Thymus (tissue), 11 donors: Measurements from ENCODE around the gene GABRE. TPM values are rescaled to one million over a fixed set of nuclear protein-coding genes. Genes with fewer than 3 reads are reported as not detected.

ENCODE experiments used
- DNase-seq, 9 donors: peaks; one replicate each; pipeline ENCODE4 v3.0.0-alpha.2; 2013; ENCODE audit warnings: low spot score in 9 of 9, low read depth in 6 of 9, missing footprints in 1 of 9
- H3K27ac ChIP-seq, 2 donors: one replicate each; pipeline ENCODE4 v1.5.1; 2013; ENCODE audit warnings: control low read depth in 1 of 2, low read depth in 1 of 2, low read length in 1 of 2, mild to moderate bottlenecking in 1 of 2, moderate library complexity in 1 of 2
- H3K27me3 ChIP-seq, 2 donors: one replicate each; pipeline ENCODE4 v1.5.1; 2013; ENCODE audit warnings: low read length in 1 of 2; ENCODE audit not compliant: control insufficient read depth in 2 of 2, insufficient read depth in 1 of 2
- H3K36me3 ChIP-seq, 2 donors: one replicate each; pipeline ENCODE4 v1.5.1; 2013; ENCODE audit warnings: low read length in 1 of 2, mild to moderate bottlenecking in 1 of 2, moderate library complexity in 1 of 2; ENCODE audit not compliant: control insufficient read depth in 2 of 2, insufficient read depth in 2 of 2
- H3K4me1 ChIP-seq, 2 donors: one replicate each; pipeline ENCODE4 v1.5.1; 2013; ENCODE audit warnings: low read length in 2 of 2; ENCODE audit not compliant: control insufficient read depth in 2 of 2, insufficient read depth in 2 of 2
- H3K4me3 ChIP-seq, 2 donors: one replicate each; pipeline ENCODE4 v1.5.1; 2013; ENCODE audit warnings: low read length in 2 of 2, control low read depth in 1 of 2, mild to moderate bottlenecking in 1 of 2
- H3K9me3 ChIP-seq, 2 donors: one replicate each; pipeline ENCODE4 v1.5.1; 2013; ENCODE audit warnings: low read length in 1 of 2, mild to moderate bottlenecking in 1 of 2; ENCODE audit not compliant: control insufficient read depth in 2 of 2, insufficient read depth in 1 of 2
- WGBS: extraction: QIAGEN DNeasy Blood & Tissue Kit; methylation state at CpG from one replicate; pipeline ENCODE4 v1.1.7; 2013; 5-methylcytosine and 5-hydroxymethylcytosine counted together
- polyA plus RNA-seq: library from polyadenylated mRNA; stranded (reverse); fragments of 200-250 nt; gene quantifications from one replicate; pipeline ENCODE4 v1.2.3, GENCODE V29; 2013
- total RNA-seq: library from RNA; stranded (reverse); fragments of 120-200 nt; gene quantifications from one replicate; pipeline ENCODE4 v1.2.4, GENCODE V29; 2013
- donor health status: healthy.

GABRE gene
- total and polyA plus RNA-seq, 2 donors = 2.9 to 13.4 TPM

DNA sequence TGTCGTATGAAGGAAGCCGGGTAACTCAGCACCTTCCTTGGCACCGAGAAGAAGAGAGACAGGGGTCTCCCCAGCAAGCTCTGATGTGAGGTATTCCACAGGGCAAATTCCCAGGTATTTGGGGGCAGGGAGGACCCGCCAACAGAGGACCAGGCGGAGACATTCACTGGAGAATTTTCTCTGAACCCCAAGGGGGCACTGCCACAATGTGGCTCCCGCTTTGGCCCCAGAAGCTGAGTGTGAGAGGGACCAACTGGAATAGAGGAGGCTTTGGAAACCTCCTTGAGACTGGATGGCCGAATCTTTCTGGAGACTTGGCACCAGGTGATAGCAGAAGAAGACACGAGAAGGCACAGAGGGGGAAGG lies 735 bp upstream of the GABRE start:
- H3K36me3 ChIP-seq = no peaks in the 10 kb centered on the region
- H3K4me3 ChIP-seq = no peak overlapping the region
- 71% methylated on average over 8 of the region's 8 CpGs for WGBS
- no peak for DNase-seq
- peaks cover 0 to 15% of the 10 kb centered on the region in 2 donors for H3K27me3 ChIP-seq
- no peak overlapping the region for H3K27ac ChIP-seq
- H3K4me1 ChIP-seq = no peaks in the 10 kb centered on the region
- no peaks in the 10 kb centered on the region for H3K9me3 ChIP-seq

DNA sequence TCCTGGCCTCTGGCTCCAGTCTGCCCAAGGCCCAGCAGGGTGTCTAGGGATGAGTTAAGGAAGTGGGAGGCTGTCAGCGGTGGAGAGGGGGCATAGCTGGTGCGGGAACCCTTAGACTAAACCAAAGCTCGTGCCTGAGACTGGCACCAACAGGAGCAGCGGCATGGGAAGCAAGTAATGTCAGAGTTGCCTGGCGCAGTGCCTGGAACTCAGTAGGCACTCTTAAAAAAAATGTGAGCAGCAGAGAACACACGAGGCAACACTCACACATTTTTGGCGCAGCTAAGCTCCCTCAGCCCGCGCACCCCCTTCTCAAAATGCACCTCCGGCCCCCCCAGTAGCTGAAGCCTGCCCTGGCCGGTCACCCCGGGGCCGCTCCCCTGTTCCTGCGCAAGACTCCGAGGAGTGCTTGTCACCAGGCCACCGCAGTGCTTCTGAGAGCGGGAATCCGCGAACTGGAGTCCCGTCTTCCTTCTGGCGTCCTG lies 583 bp downstream of the GABRE start:
- H3K27me3 ChIP-seq = peaks cover 0 to 15% of the 10 kb centered on the region in 2 donors
- H3K4me3 ChIP-seq = peak overlapping the region in 1 of 2 donors; percentile 12
- H3K4me1 ChIP-seq = no peaks in the 10 kb centered on the region
- no peaks in the 10 kb centered on the region for H3K9me3 ChIP-seq
- DNase-seq = no peak
- 9% methylated on average over 21 of the region's 21 CpGs for WGBS
- no peak overlapping the region for H3K27ac ChIP-seq
- H3K36me3 ChIP-seq = no peaks in the 10 kb centered on the region

DNA sequence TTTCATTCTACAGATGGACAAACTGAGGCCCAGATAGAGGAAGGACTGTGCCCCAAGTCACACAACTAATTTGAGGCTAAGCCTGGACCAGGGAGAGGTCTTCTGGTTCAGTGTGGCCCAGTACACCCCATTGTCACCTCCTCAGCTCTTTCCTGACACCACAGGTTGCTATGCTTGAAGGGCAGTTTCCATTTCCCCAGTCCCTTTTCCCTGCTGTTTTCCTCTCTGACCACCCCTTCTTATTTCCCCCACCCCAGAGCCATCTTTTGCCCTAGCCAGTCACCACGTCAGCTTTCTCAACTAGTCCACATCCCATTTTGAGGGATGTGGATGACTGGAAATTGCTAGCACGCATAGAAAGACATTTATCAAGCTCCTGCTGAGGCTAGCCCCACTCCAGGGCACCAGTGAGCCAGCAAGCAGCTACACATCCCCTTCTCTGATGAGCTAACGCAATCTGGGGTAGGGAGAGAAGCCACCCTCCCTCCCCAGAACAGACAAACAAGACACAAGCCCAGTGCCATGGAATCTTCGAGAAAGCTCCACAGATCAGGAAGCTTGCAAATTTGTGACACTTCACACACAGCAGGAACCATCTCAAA lies 1.3 kb downstream of the GABRE start:
- 55% methylated on average over 4 of the region's 4 CpGs for WGBS
- no peaks in the 10 kb centered on the region for H3K36me3 ChIP-seq
- no peaks in the 10 kb centered on the region for H3K9me3 ChIP-seq
- H3K27ac ChIP-seq = no peak overlapping the region
- no peak for DNase-seq
- peaks cover 0 to 15% of the 10 kb centered on the region in 2 donors for H3K27me3 ChIP-seq
- H3K4me3 ChIP-seq = no peak overlapping the region
- H3K4me1 ChIP-seq = no peaks in the 10 kb centered on the region

DNA sequence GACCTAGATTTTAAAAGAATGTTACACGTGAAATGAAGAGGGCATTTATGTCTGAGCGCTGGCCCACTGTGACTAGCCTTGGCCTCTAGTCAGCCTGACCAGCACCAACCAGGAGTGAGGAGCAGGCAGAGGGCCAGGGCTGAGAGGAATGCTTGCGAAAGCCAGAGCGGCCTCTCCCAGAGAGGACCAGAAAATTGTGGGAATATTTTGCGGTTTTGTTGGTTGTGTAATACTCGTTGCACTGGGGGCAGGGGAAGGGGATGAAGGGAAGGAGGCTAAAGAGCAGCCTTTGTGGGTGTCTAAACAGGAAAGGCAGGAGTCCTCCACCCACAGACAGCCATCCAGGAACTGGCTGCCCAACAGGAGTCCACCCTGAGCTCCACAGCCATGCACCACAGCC lies 3.8 kb downstream of the GABRE start:
- 73% methylated on average over 6 of the region's 6 CpGs for WGBS
- H3K27me3 ChIP-seq = peaks cover 0 to 15% of the 10 kb centered on the region in 2 donors
- no peak overlapping the region for H3K4me3 ChIP-seq
- no peak overlapping the region for H3K27ac ChIP-seq
- no peak for DNase-seq
- H3K9me3 ChIP-seq = no peaks in the 10 kb centered on the region
- no peaks in the 10 kb centered on the region for H3K4me1 ChIP-seq
- H3K36me3 ChIP-seq = no peaks in the 10 kb centered on the region

DNA sequence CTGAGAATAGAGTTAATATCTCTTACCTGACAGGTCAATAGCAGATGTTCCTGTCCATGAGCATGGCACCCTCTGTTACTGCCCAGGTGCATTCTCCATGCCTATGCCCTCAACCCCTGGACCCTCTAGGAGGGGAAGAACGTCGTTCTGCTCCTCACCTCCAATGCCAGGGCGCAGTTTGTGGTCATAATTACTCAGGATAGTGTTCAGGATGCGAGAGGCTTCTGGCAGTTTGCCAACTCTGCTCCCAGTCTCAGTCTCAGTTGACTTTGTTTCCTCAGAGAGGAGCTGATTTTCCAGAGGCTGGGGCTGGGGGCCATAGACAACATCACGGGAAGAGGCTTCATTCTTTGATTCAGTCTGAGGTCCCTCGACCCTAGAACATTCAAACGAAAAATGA lies 4.4 kb downstream of the GABRE start:
- no peak overlapping the region for H3K27ac ChIP-seq
- H3K9me3 ChIP-seq = no peaks in the 10 kb centered on the region
- H3K27me3 ChIP-seq = peaks cover 0 to 12% of the 10 kb centered on the region in 2 donors
- WGBS = 87% methylated on average over 7 of the region's 7 CpGs
- H3K4me1 ChIP-seq = no peaks in the 10 kb centered on the region
- H3K36me3 ChIP-seq = no peaks in the 10 kb centered on the region
- DNase-seq = no peak
- no peak overlapping the region for H3K4me3 ChIP-seq

DNA sequence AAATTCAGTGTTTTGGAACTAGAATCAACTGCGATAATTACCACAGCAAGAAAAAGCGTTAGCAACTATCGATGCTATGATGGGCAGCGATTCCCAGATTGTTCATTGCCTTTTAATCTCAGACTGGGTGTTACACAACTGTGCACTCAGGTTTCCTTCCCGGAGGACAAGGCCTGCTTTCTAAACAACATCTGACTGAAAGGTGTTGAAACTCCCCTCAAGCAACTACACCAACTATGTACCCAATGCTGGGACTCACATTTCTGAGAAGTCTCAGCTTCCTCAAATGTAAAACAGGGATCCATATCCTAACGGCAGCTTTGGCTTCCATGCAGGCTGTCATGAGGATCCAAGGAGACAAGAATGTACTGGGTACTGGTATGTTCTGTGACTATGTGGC lies 8.2 kb downstream of the GABRE start:
- no peak for DNase-seq
- no peaks in the 10 kb centered on the region for H3K36me3 ChIP-seq
- WGBS = 95% methylated on average over 6 of the region's 6 CpGs

DNA sequence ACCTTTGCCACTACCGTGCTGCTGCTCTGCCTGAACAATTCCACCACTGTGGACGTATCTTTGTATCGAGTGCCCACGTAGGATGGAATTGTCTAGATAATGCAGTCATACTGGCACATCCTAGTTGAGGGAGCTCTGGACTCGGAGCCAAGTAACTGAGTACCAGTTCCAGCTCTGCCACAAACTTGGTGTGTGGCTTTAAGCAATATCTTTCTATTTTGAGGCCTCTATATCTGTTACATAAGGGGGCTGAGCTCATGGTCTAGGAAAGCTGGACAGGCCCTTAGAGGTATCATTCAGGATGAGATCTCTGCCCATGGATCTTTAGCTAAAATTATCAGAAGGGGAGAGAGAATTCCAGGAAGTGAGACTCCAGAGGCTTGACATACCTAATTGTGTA lies 12.4 kb downstream of the GABRE start:
- Histone ChIP-seq H3K36me3 (no peaks in the 10 kb centered on the region), H3K4me1 (no peaks in the 10 kb centered on the region)

More for the DNA sequence above, 8.2 kb downstream of the GABRE start:
- Histone ChIP-seq H3K9me3 (no peaks in the 10 kb centered on the region), H3K4me3 (no peak overlapping the region), H3K4me1 (no peaks in the 10 kb centered on the region), H3K27me3 (no peaks in the 10 kb centered on the region), H3K27ac (no peak overlapping the region)

DNA sequence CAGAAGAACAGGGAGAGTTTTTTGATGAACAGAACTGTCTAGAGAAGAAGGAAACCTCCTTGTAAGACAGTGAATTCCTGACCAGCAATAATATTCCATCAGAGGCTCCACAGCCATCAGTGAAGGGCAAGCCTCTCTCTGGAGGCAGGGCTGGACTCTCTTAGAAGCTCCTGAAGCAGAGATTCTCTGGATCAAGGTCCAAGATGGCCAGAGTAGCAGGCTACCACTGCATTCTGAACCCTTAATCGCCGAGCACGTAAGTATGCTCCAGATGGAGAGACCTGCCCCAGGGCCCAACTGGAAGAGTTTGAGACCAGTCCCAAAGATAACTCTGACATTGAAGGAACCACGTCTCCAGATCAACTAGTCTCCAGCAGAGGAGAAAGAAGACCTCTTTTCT lies 16.4 kb downstream of the GABRE start:
- Histone ChIP-seq H3K27me3 (no peaks in the 10 kb centered on the region), H3K27ac (no peak overlapping the region), H3K4me1 (no peaks in the 10 kb centered on the region), H3K4me3 (no peak overlapping the region), H3K36me3 (no peaks in the 10 kb centered on the region), H3K9me3 (peaks cover 0 to 4% of the 10 kb centered on the region in 2 donors)
- 95% methylated on average over 4 of the region's 4 CpGs for WGBS
- DNase-seq = no peak

More for the DNA sequence above, 12.4 kb downstream of the GABRE start:
- Histone ChIP-seq H3K27ac (no peak overlapping the region), H3K4me3 (no peak overlapping the region), H3K27me3 (no peaks in the 10 kb centered on the region), H3K9me3 (peaks cover 0 to 4% of the 10 kb centered on the region in 2 donors)
- no peak for DNase-seq
- 90% methylated on average over 5 of the region's 5 CpGs for WGBS

DNA sequence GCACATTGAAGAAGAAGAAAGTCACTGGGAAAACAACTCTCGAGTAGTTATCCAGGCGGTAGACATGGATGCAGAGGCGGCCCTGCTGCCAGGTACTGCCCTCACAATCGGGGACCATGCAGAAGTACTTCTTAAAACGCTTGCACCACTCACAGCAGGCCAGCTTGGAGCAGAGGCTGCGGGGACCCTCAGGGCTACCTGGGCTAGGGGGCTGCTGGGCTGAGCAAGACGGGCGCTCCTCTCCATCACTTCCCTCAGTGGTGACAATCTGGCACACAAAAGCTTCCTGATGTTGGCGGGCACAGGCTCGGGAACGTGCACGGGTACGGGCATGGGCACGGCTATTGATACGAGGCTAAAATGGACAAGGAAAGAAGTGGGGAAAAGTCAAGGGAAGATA lies 19.7 kb downstream of the GABRE start:
- H3K27me3 ChIP-seq = no peaks in the 10 kb centered on the region
- H3K27ac ChIP-seq = no peak overlapping the region
- no peaks in the 10 kb centered on the region for H3K4me1 ChIP-seq
- H3K4me3 ChIP-seq = no peak overlapping the region
- WGBS = 96% methylated on average over 15 of the region's 15 CpGs
- DNase-seq = no peak
- H3K9me3 ChIP-seq = peaks cover 0 to 4% of the 10 kb centered on the region in 2 donors
- H3K36me3 ChIP-seq = no peaks in the 10 kb centered on the region
